Measurements from ENCODE around the gene JARID2. TPM values are rescaled to one million over a fixed set of nuclear protein-coding genes. Genes with fewer than 3 reads are reported as not detected.

Gene JARID2
- total RNA-seq, 1 experiment from 2014 or later = 23.6 TPM

DNA sequence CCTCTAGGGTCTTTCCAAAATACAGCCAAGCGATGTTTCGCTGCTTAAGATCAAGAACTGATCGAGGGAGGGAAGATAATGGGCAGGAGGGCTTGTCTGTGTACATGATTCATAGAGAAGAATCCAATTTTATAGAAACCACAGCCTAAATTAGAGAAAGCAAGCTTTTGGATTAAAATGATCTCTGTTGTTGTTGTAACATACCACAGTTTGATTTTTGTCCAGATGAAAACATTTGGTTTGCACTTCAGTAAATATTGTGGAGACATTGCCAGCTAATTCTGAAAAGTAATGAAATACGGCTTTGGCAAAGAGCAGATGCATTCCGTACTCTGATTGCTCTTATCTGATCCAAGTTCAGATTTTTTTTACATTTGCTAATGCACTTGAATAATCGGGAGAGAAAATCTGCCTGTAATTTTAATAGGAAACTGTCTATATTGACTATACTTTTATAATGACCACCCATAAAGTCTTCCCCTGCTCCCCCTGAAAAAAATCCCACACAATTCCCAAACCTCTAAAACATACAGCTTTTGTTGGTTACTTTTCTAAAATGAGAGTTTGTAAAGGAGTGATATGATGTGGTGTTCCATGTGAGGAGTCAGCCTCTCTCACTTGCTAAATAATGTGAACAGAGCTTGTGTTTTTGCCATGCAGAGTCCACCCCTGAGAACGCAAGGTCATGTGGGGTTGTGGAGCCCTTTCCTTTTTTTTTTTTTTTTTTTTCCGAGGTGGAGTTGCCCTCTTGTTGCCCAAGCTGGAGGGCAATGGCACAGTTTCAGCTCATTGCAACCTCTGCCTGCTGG, 217.1 kb downstream of the JARID2 start:
- DNase-seq (ENCODE audit: low read depth, low spot score) = no peak
- Histone ChIP-seq H3K27me3 (ENCODE audit: insufficient read depth, low read length) (no peaks in the 10 kb centered on the region), H3K9ac (ENCODE audit: low read length) (no peak overlapping the region), H3K27ac (ENCODE audit: low read depth, low read length) (no peak overlapping the region), H2AFZ (ENCODE audit: low read depth, low read length, poor library complexity, severe bottlenecking) (no peak overlapping the region), H4K20me1 (ENCODE audit: insufficient read depth) (no peaks in the 10 kb centered on the region), H3K4me3 (replicated peaks in 1 of 2; ENCODE audit: low read depth in 1 of 2, low read length in 2 of 2) (no peak overlapping the region), H3K9me3 (ENCODE audit: control insufficient read depth in 1 of 2, insufficient read depth in 1 of 2, low read depth in 1 of 2, low read length in 2 of 2) (no peaks in the 10 kb centered on the region), H3K4me1 (ENCODE audit: control insufficient read depth in 1 of 2, insufficient read depth in 2 of 2, low read length in 2 of 2) (peaks cover 0 to 8% of the 10 kb centered on the region in 2 experiments; a peak in 2 of 4 replicates), H3K79me2 (ENCODE audit: insufficient read depth, low read length) (no peaks in the 10 kb centered on the region), H3K36me3 (ENCODE audit: control insufficient read depth in 1 of 2, insufficient read depth in 2 of 2, low read length in 2 of 2) (no peaks in the 10 kb centered on the region), H3K4me2 (ENCODE audit: low read length) (no peak overlapping the region), H3K9me2 (ENCODE audit: insufficient read depth) (no peaks in the 10 kb centered on the region)
- RAD21 ChIA-PET (ENCODE audit: low non-redundant PET in 1 of 2, low total read pairs in 2 of 2, uncharacterized antibody in 2 of 2, unreplicated experiment in 2 of 2) = no interaction called here
- no peak for ATAC-seq
- no TSS peak for BruUV-seq (replicated peaks)
- TF ChIP-seq RAD21 (IDR thresholded peaks at IDR 0.05; ENCODE audit: low read depth) (no peak), TCF7L2 (IDR thresholded peaks at IDR 0.05; ENCODE audit: borderline replicate concordance, extremely low read depth, insufficient read depth, insufficient read length) (no peak), CEBPB (IDR thresholded peaks at IDR 0.05; ENCODE audit: low read depth) (no peak), EZH2 (IDR thresholded peaks at IDR 0.05) (no peak), POLR2AphosphoS5 (IDR thresholded peaks at IDR 0.05; ENCODE audit: low read depth, low read length) (no peak), ELF1 (IDR thresholded peaks at IDR 0.05; ENCODE audit: borderline replicate concordance, low read depth) (no peak), YY1 (IDR thresholded peaks at IDR 0.05; ENCODE audit: extremely low read depth, insufficient replicate concordance, low read depth, low read length) (no peak), ZFX (IDR thresholded peaks at IDR 0.05) (no peak), ZNF274 (IDR thresholded peaks at IDR 0.05; ENCODE audit: low read depth, low read length) (no peak), SIN3A (IDR thresholded peaks at IDR 0.05; ENCODE audit: low read depth) (no peak), POLR2A (IDR thresholded peaks at IDR 0.05; ENCODE audit: borderline replicate concordance, extremely low read depth, insufficient read depth, insufficient read length) (no peak), ATF3 (IDR thresholded peaks at IDR 0.05) (no peak), EGR1 (IDR thresholded peaks at IDR 0.05; ENCODE audit: low read depth) (no peak), SP1 (IDR thresholded peaks at IDR 0.05; ENCODE audit: low read depth) (no peak), JUND (IDR thresholded peaks at IDR 0.05) (no peak)
- TF ChIP-seq, protein P1, sequence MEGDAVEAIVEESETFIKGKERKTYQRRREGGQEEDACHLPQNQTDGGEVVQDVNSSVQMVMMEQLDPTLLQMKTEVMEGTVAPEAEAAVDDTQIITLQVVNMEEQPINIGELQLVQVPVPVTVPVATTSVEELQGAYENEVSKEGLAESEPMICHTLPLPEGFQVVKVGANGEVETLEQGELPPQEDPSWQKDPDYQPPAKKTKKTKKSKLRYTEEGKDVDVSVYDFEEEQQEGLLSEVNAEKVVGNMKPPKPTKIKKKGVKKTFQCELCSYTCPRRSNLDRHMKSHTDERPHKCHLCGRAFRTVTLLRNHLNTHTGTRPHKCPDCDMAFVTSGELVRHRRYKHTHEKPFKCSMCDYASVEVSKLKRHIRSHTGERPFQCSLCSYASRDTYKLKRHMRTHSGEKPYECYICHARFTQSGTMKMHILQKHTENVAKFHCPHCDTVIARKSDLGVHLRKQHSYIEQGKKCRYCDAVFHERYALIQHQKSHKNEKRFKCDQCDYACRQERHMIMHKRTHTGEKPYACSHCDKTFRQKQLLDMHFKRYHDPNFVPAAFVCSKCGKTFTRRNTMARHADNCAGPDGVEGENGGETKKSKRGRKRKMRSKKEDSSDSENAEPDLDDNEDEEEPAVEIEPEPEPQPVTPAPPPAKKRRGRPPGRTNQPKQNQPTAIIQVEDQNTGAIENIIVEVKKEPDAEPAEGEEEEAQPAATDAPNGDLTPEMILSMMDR (IDR thresholded peaks at IDR 0.05 in 2 of 3, conservative IDR thresholded peaks at IDR 0.05 in 1 of 3; ENCODE audit: borderline replicate concordance in 1 of 3, insufficient read depth in 1 of 3, low read depth in 2 of 3, low read length in 2 of 3) = no peak
- TF ChIP-seq, protein P2, sequence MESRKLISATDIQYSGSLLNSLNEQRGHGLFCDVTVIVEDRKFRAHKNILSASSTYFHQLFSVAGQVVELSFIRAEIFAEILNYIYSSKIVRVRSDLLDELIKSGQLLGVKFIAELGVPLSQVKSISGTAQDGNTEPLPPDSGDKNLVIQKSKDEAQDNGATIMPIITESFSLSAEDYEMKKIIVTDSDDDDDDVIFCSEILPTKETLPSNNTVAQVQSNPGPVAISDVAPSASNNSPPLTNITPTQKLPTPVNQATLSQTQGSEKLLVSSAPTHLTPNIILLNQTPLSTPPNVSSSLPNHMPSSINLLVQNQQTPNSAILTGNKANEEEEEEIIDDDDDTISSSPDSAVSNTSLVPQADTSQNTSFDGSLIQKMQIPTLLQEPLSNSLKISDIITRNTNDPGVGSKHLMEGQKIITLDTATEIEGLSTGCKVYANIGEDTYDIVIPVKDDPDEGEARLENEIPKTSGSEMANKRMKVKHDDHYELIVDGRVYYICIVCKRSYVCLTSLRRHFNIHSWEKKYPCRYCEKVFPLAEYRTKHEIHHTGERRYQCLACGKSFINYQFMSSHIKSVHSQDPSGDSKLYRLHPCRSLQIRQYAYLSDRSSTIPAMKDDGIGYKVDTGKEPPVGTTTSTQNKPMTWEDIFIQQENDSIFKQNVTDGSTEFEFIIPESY (IDR thresholded peaks at IDR 0.05; ENCODE audit: extremely low read depth, insufficient replicate concordance, low read length) = no peak
- TF ChIP-seq, protein P3, sequence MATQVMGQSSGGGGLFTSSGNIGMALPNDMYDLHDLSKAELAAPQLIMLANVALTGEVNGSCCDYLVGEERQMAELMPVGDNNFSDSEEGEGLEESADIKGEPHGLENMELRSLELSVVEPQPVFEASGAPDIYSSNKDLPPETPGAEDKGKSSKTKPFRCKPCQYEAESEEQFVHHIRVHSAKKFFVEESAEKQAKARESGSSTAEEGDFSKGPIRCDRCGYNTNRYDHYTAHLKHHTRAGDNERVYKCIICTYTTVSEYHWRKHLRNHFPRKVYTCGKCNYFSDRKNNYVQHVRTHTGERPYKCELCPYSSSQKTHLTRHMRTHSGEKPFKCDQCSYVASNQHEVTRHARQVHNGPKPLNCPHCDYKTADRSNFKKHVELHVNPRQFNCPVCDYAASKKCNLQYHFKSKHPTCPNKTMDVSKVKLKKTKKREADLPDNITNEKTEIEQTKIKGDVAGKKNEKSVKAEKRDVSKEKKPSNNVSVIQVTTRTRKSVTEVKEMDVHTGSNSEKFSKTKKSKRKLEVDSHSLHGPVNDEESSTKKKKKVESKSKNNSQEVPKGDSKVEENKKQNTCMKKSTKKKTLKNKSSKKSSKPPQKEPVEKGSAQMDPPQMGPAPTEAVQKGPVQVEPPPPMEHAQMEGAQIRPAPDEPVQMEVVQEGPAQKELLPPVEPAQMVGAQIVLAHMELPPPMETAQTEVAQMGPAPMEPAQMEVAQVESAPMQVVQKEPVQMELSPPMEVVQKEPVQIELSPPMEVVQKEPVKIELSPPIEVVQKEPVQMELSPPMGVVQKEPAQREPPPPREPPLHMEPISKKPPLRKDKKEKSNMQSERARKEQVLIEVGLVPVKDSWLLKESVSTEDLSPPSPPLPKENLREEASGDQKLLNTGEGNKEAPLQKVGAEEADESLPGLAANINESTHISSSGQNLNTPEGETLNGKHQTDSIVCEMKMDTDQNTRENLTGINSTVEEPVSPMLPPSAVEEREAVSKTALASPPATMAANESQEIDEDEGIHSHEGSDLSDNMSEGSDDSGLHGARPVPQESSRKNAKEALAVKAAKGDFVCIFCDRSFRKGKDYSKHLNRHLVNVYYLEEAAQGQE (IDR thresholded peaks at IDR 0.05; ENCODE audit: low read depth) = no peak
- CTCF ChIA-PET = interaction anchor here (0.9 to 1.3 kb wide), 3 partner anchors 13 to 18 kb away, joined by 3 to 4 read pairs (median 3); no protein-coding TSS in a partner anchor
- intact Hi-C loops (cut with micrococcal nuclease) = no loop called here
- POLR2A ChIA-PET = no interaction called here
